ENCODE results near the gene KIF2C. TPM values are rescaled to one million over a fixed set of nuclear protein-coding genes. Genes with fewer than 3 reads are reported as not detected.

The KIF2C gene
- polyA plus RNA-seq, 2 of the 4 experiments (the other 2 are of a cell fraction), result 26.9 to 40.5 TPM

DNA sequence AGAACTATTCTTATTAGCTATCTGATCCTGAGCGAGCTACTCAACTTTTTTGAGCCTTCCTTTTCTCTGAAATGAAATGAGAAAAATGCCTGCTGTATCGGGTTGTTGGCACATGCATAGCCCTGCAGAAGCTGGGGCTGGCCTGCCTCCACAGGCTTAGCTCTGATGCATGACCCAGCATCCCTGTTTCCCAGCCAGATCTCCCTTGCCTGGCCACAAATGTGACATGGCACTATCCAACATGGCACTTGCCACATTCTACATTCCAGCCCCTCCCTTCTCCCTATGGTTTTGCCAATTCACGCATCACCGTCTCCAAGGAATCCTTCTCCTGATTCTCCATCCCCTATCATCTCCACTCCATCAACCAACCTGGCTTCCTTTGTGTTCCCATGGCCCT lies 22.5 kb upstream of the KIF2C start:
- POLR2A ChIA-PET, result no interaction called here
- FAIRE-seq (no peak), ATAC-seq (no peak), DNase-seq (ENCODE audit: low read depth in 1 of 2, low spot score in 1 of 2) (no peak)
- no peak overlapping the region for H3K4me3 ChIP-seq
- no peak overlapping the region for H3K27ac ChIP-seq
- H3K9me3 ChIP-seq, result no peaks in the 10 kb centered on the region
- CTCF ChIA-PET, result interaction anchor here (0.5 to 1.8 kb wide), 9 partner anchors 9 to 64 kb away, joined by 3 to 8 read pairs (median 3); partner anchors contain the start of gene RNU5D-1
- WGBS (ENCODE audit: missing lambda C conversion rate), result 87% methylated on average over 4 of the region's 4 CpGs
- H3K4me1 ChIP-seq, result peaks cover 11% of the 10 kb centered on the region; the same call in 1 of the 3 replicates
- H3K4me2 ChIP-seq, result no peak overlapping the region
- TF ChIP-seq RAD21 (conservative IDR thresholded peaks at IDR 0.05 in 1 of 2, IDR thresholded peaks at IDR 0.05 in 1 of 2) (no peak), TP53 (CRISPR knock-in tag; IDR thresholded peaks at IDR 0.05) (no peak), MYC (IDR thresholded peaks at IDR 0.05; ENCODE audit: borderline replicate concordance, low read length) (no peak)

DNA sequence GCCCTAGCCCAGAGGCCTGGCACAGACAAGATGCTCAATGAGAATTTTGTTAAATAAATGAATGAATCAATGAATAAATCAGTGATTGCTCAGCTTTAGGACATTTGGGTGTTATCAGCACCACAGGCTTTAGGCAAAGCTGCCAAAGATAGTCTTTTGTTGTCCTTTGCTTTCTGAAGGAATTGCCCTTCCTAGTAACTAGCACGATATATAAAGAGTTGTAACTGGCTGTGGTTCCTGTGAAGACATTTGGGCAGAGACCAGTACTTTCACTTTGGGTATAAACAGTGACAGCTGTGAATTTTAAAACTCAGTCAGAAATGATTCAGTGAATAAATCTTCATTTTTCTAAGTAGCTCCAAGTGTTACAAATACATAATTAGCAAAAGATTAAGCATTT lies 22.0 kb upstream of the KIF2C start:
- no peak overlapping the region for H3K27ac ChIP-seq
- ATAC-seq (no peak), FAIRE-seq (no peak), DNase-seq (ENCODE audit: low read depth in 1 of 2, low spot score in 1 of 2) (no peak)
- ChIA-PET POLR2A (no interaction called here), CTCF (interaction anchor here (0.8 to 1.8 kb wide), 7 partner anchors 9 to 65 kb away, joined by 3 to 8 read pairs (median 3); partner anchors contain the start of gene RNU5D-1)
- TF ChIP-seq, protein P1, sequence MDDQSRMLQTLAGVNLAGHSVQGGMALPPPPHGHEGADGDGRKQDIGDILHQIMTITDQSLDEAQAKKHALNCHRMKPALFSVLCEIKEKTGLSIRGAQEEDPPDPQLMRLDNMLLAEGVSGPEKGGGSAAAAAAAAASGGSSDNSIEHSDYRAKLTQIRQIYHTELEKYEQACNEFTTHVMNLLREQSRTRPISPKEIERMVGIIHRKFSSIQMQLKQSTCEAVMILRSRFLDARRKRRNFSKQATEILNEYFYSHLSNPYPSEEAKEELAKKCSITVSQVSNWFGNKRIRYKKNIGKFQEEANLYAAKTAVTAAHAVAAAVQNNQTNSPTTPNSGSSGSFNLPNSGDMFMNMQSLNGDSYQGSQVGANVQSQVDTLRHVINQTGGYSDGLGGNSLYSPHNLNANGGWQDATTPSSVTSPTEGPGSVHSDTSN (IDR thresholded peaks at IDR 0.05), result no peak
- TF ChIP-seq NFE2L2 (conservative IDR thresholded peaks at IDR 0.05; ENCODE audit: low read length), result no peak
- no peak for TF ChIP-seq EP300 (IDR thresholded peaks at IDR 0.05)
- no peak for TF ChIP-seq HOXA7 (CRISPR knock-in tag; IDR thresholded peaks at IDR 0.05)
- TF ChIP-seq CEBPB (IDR thresholded peaks at IDR 0.05), result no peak
- no peak for TF ChIP-seq SREBF2 (IDR thresholded peaks at IDR 0.05)
- no peak for TF ChIP-seq MYC (IDR thresholded peaks at IDR 0.05; ENCODE audit: borderline replicate concordance, low read length)
- TF ChIP-seq, protein P2, sequence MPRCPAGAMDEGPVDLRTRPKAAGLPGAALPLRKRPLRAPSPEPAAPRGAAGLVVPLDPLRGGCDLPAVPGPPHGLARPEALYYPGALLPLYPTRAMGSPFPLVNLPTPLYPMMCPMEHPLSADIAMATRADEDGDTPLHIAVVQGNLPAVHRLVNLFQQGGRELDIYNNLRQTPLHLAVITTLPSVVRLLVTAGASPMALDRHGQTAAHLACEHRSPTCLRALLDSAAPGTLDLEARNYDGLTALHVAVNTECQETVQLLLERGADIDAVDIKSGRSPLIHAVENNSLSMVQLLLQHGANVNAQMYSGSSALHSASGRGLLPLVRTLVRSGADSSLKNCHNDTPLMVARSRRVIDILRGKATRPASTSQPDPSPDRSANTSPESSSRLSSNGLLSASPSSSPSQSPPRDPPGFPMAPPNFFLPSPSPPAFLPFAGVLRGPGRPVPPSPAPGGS (IDR thresholded peaks at IDR 0.05), result no peak
- no peak for TF ChIP-seq MAFK (IDR thresholded peaks at IDR 0.05; ENCODE audit: partially characterized antibody)
- no peak for TF ChIP-seq RFX5 (IDR thresholded peaks at IDR 0.05)
- no peak for TF ChIP-seq ESRRA (IDR thresholded peaks at IDR 0.05; ENCODE audit: borderline replicate concordance, low read length)
- TF ChIP-seq, protein P3, sequence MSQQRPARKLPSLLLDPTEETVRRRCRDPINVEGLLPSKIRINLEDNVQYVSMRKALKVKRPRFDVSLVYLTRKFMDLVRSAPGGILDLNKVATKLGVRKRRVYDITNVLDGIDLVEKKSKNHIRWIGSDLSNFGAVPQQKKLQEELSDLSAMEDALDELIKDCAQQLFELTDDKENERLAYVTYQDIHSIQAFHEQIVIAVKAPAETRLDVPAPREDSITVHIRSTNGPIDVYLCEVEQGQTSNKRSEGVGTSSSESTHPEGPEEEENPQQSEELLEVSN (IDR thresholded peaks at IDR 0.05; ENCODE audit: borderline replicate concordance, low read depth), result no peak
- no peak for TF ChIP-seq SMC3 (IDR thresholded peaks at IDR 0.05)
- no peaks in the 10 kb centered on the region for H3K9me3 ChIP-seq
- peaks cover 11% of the 10 kb centered on the region; the same call in 1 of the 3 replicates for H3K4me1 ChIP-seq
- H3K4me2 ChIP-seq, result no peak overlapping the region
- WGBS (ENCODE audit: missing lambda C conversion rate), result 80% methylated on average over 1 of the region's 1 CpG
- H3K4me3 ChIP-seq, result no peak overlapping the region

DNA sequence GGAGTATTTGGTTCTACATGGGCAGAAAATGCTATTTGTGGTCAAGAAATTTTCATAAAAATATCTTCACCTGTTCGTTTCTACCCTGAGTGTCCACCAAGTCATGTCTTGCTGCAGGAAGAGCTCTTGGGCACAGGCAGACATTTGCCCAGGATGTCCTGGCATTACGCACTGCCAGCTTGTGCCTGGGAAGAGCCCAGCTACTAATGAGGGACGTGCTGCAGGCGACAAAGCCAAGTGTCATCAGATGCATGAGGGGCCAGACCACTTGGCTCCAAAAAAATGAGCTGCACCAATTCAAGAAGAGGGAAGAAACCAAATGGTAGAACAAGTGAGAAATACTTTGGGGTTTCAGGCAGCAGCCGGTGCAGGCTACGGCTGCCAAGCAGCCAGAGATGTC lies 21.5 kb upstream of the KIF2C start:
- Histone ChIP-seq H3K4me1 (peaks cover 11% of the 10 kb centered on the region; the same call in 1 of the 3 replicates), H3K9me3 (no peaks in the 10 kb centered on the region), H3K4me3 (no peak overlapping the region), H3K27ac (no peak overlapping the region), H3K4me2 (no peak overlapping the region)
- POLR2A ChIA-PET, result no interaction called here
- CTCF ChIA-PET, result interaction anchor here (0.8 to 1.8 kb wide), 8 partner anchors 10 to 65 kb away, joined by 3 to 8 read pairs (median 4); partner anchors contain the start of gene RNU5D-1
- no peak for DNase-seq (ENCODE audit: low read depth in 1 of 2, low spot score in 1 of 2)
- no peak for TF ChIP-seq RFX5 (IDR thresholded peaks at IDR 0.05)
- TF ChIP-seq, protein P4, sequence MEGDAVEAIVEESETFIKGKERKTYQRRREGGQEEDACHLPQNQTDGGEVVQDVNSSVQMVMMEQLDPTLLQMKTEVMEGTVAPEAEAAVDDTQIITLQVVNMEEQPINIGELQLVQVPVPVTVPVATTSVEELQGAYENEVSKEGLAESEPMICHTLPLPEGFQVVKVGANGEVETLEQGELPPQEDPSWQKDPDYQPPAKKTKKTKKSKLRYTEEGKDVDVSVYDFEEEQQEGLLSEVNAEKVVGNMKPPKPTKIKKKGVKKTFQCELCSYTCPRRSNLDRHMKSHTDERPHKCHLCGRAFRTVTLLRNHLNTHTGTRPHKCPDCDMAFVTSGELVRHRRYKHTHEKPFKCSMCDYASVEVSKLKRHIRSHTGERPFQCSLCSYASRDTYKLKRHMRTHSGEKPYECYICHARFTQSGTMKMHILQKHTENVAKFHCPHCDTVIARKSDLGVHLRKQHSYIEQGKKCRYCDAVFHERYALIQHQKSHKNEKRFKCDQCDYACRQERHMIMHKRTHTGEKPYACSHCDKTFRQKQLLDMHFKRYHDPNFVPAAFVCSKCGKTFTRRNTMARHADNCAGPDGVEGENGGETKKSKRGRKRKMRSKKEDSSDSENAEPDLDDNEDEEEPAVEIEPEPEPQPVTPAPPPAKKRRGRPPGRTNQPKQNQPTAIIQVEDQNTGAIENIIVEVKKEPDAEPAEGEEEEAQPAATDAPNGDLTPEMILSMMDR (IDR thresholded peaks at IDR 0.05), result no peak
- no peak for TF ChIP-seq PHF8 (IDR thresholded peaks at IDR 0.05; ENCODE audit: borderline replicate concordance, low read depth)
- TF ChIP-seq NPAS2 (CRISPR knock-in tag; IDR thresholded peaks at IDR 0.05; ENCODE audit: borderline replicate concordance), result no peak
- TF ChIP-seq FOSB (CRISPR knock-in tag; IDR thresholded peaks at IDR 0.05), result no peak
- TF ChIP-seq NR3C1 (IDR thresholded peaks at IDR 0.05), result no peak
- no peak for TF ChIP-seq ZSCAN20 (CRISPR knock-in tag; IDR thresholded peaks at IDR 0.05)
- no peak for TF ChIP-seq MYC (IDR thresholded peaks at IDR 0.05; ENCODE audit: borderline replicate concordance, low read length)
- WGBS (ENCODE audit: missing lambda C conversion rate), result 78% methylated on average over 6 of the region's 6 CpGs
- ATAC-seq, result no peak
- no peak for FAIRE-seq
